Stimulated activated CD4-positive, alpha-beta T cell treated with anti-CD3 and anti-CD28 coated beads, Interleukin-12 subunit alpha, Interleukin-12 subunit beta, amount 100 ng/mL, for 24 hours (primary cell): ENCODE data around the gene SDK2.

ENCODE experiments used
- DNase-seq, 2 experiments: peaks; one replicate each; pipeline ENCODE4 v3.0.0-alpha.2; 2020; ENCODE audit warnings: low read depth in 2 of 2

Gene SDK2

DNA sequence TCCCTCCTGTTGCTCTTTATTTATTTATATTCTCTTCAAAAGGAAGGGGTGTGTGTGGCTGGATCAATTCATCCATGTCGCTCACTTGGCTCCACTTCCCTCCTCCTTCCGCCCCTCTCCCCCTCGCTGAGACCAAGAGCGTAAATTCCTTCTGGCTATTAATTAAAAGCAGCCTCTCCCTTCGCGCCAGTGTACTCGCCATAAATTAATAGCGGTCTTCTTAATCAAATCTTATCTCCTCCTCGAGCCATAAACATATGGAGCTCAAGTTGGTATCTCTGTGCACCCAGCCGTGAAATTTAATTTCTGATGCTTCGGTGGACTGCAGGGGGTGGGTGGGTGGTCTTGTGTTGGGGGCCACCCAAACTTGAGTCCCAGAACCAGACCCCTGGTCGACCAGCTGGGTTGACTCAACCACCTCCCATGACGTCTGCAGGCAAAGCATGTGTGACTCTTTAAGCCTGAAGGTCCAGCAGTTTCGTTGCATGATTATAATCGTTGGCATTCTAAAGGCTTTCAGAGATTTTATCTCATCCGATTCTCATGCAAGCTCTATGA is 57.9 kb downstream of the SDK2 start:
- DNase-seq = no peak

DNA sequence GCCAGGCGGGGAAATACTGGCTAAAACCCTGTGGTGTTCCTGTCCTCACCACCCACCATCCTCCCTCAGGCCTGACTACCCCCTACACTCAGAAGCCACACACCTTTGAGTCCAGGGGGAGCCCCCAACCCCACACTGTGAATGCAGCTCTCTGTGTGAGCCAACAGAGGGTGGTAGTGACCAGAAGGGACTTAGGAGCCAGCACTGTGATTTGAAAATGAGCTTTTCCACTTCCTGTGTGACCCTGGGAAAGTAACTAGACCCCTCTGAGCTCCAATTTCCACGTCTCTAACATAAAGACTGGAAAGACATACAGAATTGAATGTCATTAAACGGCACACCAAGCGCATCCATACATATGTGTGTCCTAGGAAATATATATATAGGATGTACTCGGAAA is 58.7 kb downstream of the SDK2 start:
- DNase-seq = no peak

DNA sequence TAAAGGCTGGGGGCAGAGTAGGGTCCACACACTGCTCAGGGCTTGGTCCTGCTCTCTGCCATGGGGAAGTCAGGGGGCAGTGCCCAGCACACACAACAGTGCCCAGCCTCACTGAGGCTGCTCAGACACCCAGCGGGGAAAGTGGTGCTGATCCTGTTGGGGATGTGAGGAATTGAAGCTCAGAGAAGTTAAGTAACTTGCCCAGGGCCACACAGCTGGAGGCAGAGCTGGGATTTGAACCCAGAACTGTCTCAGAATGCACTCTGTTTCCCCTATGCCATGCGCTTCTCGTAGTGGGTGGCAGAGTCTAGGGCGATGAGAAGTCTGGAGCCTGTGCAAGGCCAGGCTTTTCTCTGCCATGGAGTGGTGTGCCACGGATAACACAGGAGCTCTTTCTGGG is 59.3 kb downstream of the SDK2 start:
- no peak for DNase-seq

- DNase-seq = no peak
These were observed 60.2 kb downstream of the SDK2 start for GRCh38 chr17:73584049-73584448.

- no peak for DNase-seq
These were observed 61.4 kb downstream of the SDK2 start for GRCh38 chr17:73582821-73583220.

GRCh38 chr17:73582359-73582758 is 61.9 kb downstream of the SDK2 start:
- no peak for DNase-seq

DNA sequence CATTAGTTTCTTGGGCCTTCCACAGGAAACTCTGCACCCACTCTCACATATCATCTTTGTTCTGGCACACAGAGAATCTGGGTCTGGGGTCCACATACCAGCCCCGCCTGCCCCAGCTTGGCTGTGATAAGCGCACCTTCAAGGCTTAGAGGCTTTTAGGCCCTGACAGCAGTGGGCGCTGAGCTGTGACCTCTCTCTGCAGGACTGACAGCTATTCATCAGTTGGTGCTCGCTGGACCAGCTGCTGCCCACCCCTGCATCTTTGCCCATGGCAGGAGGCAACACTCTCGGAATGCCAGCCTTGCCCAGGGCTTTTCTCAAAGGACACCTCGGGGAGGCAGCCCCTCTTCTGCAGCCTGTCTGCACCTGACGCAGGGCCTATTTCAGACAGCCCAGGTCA is 62.9 kb downstream of the SDK2 start:
- no peak for DNase-seq

DNA sequence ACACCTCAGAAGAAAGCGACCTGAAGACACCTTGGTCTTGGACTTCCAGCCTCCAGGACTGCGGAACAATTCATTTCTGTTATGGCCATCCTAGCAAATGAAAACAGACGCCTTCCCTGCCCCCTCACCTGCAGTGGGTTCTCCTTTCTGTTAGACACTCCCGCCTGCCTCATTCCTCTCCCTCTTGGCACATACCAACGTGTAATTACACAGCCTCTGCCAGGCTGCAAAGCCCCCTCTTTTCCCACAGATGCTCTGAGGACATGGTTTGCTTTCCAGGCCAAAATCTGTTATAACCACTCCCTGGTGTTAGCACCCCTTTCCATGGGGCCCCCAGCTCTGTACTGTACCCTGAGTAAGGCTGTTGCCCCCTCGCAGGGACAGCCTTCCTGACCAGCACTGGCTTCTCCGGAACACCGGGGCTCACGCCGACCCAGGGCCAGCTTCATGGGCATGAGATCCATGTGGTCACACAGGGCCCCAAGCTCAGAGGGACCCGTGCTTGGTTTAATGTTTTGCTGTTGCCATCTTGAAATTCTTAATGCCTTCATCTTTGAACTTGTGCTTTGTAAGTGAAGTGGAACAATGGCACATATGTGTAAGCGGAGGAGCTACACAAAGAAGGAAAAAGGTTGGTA is 64.1 kb downstream of the SDK2 start:
- no peak for DNase-seq

- DNase-seq = no peak
These were observed 67.6 kb downstream of the SDK2 start for GRCh38 chr17:73576556-73577098.

- no peak for DNase-seq
These were observed 68.6 kb downstream of the SDK2 start for GRCh38 chr17:73575470-73576221.

GRCh38 chr17:73571511-73572130 is 72.6 kb downstream of the SDK2 start:
- DNase-seq = no peak

GRCh38 chr17:73569762-73570319 is 74.4 kb downstream of the SDK2 start:
- DNase-seq = no peak

DNA sequence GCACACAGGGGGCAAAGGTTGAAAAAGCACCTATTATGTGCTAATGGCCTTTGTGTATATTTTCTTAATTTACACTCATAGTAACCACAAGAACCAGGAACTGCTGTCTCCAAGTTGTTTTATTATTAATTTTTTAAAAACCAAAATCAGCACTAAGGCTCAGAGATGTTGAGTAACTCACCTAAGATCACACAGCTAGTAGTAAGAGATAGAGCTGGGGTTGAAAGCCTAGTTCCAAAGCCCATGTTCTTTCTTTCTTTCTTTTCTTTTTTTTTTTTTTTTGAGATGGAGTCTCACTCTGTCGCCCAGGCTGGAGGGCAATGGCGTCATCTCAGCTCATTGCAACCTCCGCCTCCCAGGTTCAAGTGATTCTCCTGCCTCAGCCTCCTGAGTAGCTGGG is 75.3 kb downstream of the SDK2 start:
- DNase-seq = no peak

- no peak for DNase-seq
These were observed 77.1 kb downstream of the SDK2 start for GRCh38 chr17:73566905-73567782.

DNA sequence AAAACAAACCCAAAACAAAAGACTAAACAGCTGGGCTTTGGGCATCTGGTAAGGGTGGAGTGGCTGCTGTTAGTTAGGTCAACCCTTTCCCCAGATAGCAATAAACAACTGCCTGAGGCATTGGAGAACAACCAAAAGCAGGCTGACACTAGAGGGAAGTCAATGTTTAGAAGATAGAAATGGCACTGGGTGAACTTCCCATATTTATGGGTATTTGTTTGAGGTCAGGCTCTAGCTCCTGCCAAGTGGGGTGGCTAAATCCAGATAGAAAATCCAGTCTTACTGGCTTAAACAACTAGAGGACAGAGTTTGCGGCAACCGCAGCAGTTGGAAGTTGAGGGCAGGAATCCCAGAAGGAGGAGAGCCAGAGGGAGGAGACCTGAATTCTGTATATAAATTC is 79.4 kb downstream of the SDK2 start:
- DNase-seq = no peak

- DNase-seq = no peak
These were observed 81.3 kb downstream of the SDK2 start for GRCh38 chr17:73562896-73563295.

- no peak for DNase-seq
These were observed 83.1 kb downstream of the SDK2 start for GRCh38 chr17:73561111-73561510.

DNA sequence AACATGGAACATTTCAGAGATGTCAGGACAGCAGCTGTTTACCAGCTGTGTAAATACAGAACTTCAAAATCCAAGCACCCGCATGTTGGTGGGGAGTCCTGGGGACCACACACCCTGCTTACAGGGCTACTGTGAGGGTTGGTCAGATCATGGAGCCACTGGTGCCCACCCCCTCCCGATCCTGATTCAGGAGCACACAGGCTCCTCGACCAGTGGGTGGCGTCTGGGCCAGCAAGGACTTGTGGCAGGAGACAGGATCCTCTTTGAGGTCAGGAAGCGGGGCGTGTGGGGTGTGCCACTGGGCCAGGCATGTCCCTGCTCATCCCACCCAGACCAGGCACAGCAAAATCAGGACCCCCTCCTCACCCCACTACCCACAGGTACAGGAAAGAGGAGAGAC is 83.6 kb downstream of the SDK2 start:
- DNase-seq = no peak

GRCh38 chr17:73559532-73559931 is 84.7 kb downstream of the SDK2 start:
- no peak for DNase-seq

GRCh38 chr17:73555199-73555960 is 88.9 kb downstream of the SDK2 start:
- DNase-seq = no peak

DNA sequence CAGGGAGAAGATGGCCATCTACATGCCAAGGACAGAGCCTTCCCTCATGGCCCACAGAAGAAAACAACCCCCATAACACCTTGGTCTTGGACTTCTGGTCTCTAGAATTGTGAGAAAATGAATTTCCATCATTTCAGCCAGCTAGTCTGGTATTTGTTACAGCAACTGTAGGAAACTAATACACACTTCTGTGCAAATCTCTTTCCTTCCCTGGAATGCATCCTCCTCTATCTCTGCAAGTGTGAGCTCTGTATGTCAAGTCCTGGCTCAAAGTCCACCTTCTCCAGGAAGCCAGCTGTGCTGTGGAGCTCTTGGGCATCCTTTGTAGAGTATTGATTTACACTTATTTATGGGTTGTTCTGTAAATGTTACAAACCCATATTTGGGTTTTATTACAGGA is 89.7 kb downstream of the SDK2 start:
- no peak for DNase-seq
